Gastrocnemius medialis (tissue), 4 donors: ENCODE data around the gene RUNX1.

Source experiments
- CTCF ChIP-seq, 5 experiments: fragments of 450-650 bp in 3 of 5; fragments of 200-600 bp in 2 of 5; sonication (generic) in 2 of 5; IDR thresholded peaks in 4 of 5; conservative IDR thresholded peaks in 1 of 5; 1 replicate in 4 of 5; 2 replicates in 1 of 5; pipeline ENCODE4 v1.5.1; 2016 to 2019; ENCODE audit warnings: antibody characterized with exemption in 5 of 5, mild to moderate bottlenecking in 3 of 5, moderate library complexity in 3 of 5
- POLR2A ChIP-seq, 2 donors: fragments of 450-650 bp; IDR thresholded peaks; one replicate each; pipeline ENCODE4 v1.6.1; 2017; ENCODE audit warnings: antibody characterized with exemption in 2 of 2, mild to moderate bottlenecking in 2 of 2, moderate library complexity in 2 of 2

- TF ChIP-seq CTCF (IDR thresholded peaks at IDR 0.05 in 4 of 5, conservative IDR thresholded peaks at IDR 0.05 in 1 of 5) (no peak), POLR2A (IDR thresholded peaks at IDR 0.05) (no peak)
These were observed 256.5 kb downstream of the RUNX1 start for GRCh38 chr21:34792504-34793089.
